IPS-20b (cell line): ENCODE measurements around the gene FAM76A.
A peak's percentile ranks its signal among the peaks of the same experiment; 100 is the strongest.
"Not testable (repeated sequence)": the region's sequence is repeated elsewhere in the genome, so short reads cannot be mapped to it uniquely, and the experiment has no call there.

ENCODE experiments used
- H3K27ac ChIP-seq: one replicate; pipeline ENCODE4 v1.5.1; 2013; ENCODE audit warnings: low read length
- H3K27me3 ChIP-seq: 2 replicates; pipeline ENCODE4 v1.6.1; 2013; ENCODE audit warnings: mild to moderate bottlenecking, low read length, inconsistent platforms; ENCODE audit not compliant: insufficient read depth
- H3K36me3 ChIP-seq: 2 replicates; pipeline ENCODE4 v1.6.1; 2013; ENCODE audit warnings: low read depth, mild to moderate bottlenecking, inconsistent platforms, low read length, moderate library complexity; ENCODE audit not compliant: insufficient read depth
- H3K4me1 ChIP-seq: 2 replicates; pipeline ENCODE4 v1.6.1; 2013; ENCODE audit warnings: mild to moderate bottlenecking, control low read depth, inconsistent platforms, low read length, moderate library complexity; ENCODE audit not compliant: insufficient read depth
- H3K4me3 ChIP-seq: 2 replicates; pipeline ENCODE4 v1.5.1; 2013; ENCODE audit warnings: mild to moderate bottlenecking, low read length, inconsistent platforms
- H3K9ac ChIP-seq: 2 replicates; pipeline ENCODE4 v1.6.1; 2013; ENCODE audit warnings: low read depth, mild to moderate bottlenecking, inconsistent platforms, low read length, moderate library complexity
- H3K9me3 ChIP-seq: 2 replicates; pipeline ENCODE4 v1.6.1; 2013; ENCODE audit warnings: mild to moderate bottlenecking, low read depth, low read length, inconsistent platforms; ENCODE audit not compliant: insufficient read depth

Gene FAM76A

GRCh38 chr1:27763358-27763757 lies 37.6 kb downstream of the FAM76A start:
- Histone ChIP-seq H3K27ac (no peak overlapping the region), H3K4me1 (no peaks in the 10 kb centered on the region), H3K9me3 (no peaks in the 10 kb centered on the region), H3K27me3 (no peaks in the 10 kb centered on the region), H3K36me3 (peaks cover 19% of the 10 kb centered on the region), H3K9ac (no peak overlapping the region), H3K4me3 (no peak overlapping the region)

GRCh38 chr1:27770293-27770830 lies 44.6 kb downstream of the FAM76A start:
- peaks cover 4% of the 10 kb centered on the region for H3K4me1 ChIP-seq
- no peak overlapping the region for H3K27ac ChIP-seq
- H3K36me3 ChIP-seq = no peaks in the 10 kb centered on the region
- no peak overlapping the region for H3K4me3 ChIP-seq
- no peaks in the 10 kb centered on the region for H3K27me3 ChIP-seq
- H3K9ac ChIP-seq = no peak overlapping the region
- H3K9me3 ChIP-seq = no peaks in the 10 kb centered on the region

GRCh38 chr1:27772036-27772931 lies 46.5 kb downstream of the FAM76A start:
- peak overlapping the region; percentile 70; the same call in 1 of the 2 replicates for H3K9ac ChIP-seq

GRCh38 chr1:27772932-27773825 lies 47.4 kb downstream of the FAM76A start, which contains the start of gene STX12:
TSS of gene STX12 (plus strand) at chr1:27773219. CDS start at chr1:27773308, 89 bp downstream.
- no peaks in the 10 kb centered on the region for H3K27me3 ChIP-seq
- peak within 1 kb of the TSS; percentile 75 for H3K9ac ChIP-seq
- no peak within 1 kb of the TSS for H3K27ac ChIP-seq
- H3K36me3 ChIP-seq = no peaks in the 10 kb centered on the region
- peak within 1 kb of the TSS; percentile 80 for H3K4me3 ChIP-seq
- H3K4me1 ChIP-seq = peaks cover 4% of the 10 kb centered on the region
- H3K9me3 ChIP-seq = no peaks in the 10 kb centered on the region

More at GRCh38 chr1:27772036-27772931, 46.5 kb downstream of the FAM76A start:
- Histone ChIP-seq H3K4me1 (peaks cover 4% of the 10 kb centered on the region), H3K4me3 (peak overlapping the region; percentile 80), H3K36me3 (no peaks in the 10 kb centered on the region), H3K27ac (no peak overlapping the region), H3K9me3 (no peaks in the 10 kb centered on the region), H3K27me3 (no peaks in the 10 kb centered on the region)

- Histone ChIP-seq H3K27me3 (no peaks in the 10 kb centered on the region), H3K4me3 (peak overlapping the region; percentile 80), H3K9ac (peak overlapping the region; percentile 75; the same call in 1 of the 2 replicates), H3K27ac (no peak overlapping the region), H3K9me3 (no peaks in the 10 kb centered on the region), H3K4me1 (peaks cover 4% of the 10 kb centered on the region), H3K36me3 (no peaks in the 10 kb centered on the region)
Observed at GRCh38 chr1:27773826-27774445, 48.2 kb downstream of the FAM76A start.

- Histone ChIP-seq H3K27ac (no peak overlapping the region), H3K36me3 (no peaks in the 10 kb centered on the region), H3K4me1 (peaks cover 4% of the 10 kb centered on the region), H3K27me3 (no peaks in the 10 kb centered on the region), H3K4me3 (no peak overlapping the region), H3K9me3 (no peaks in the 10 kb centered on the region), H3K9ac (no peak overlapping the region)
Observed at GRCh38 chr1:27774654-27775053, 48.9 kb downstream of the FAM76A start.

- not testable (repeated sequence) for H3K36me3 ChIP-seq, H3K27me3 ChIP-seq, H3K27ac ChIP-seq, H3K9ac ChIP-seq, H3K4me1 ChIP-seq, H3K9me3 ChIP-seq, H3K4me3 ChIP-seq
Observed at GRCh38 chr1:27775336-27775735, 49.6 kb downstream of the FAM76A start.

- not testable (repeated sequence) for H3K9ac ChIP-seq, H3K36me3 ChIP-seq, H3K27ac ChIP-seq, H3K27me3 ChIP-seq, H3K4me1 ChIP-seq, H3K4me3 ChIP-seq, H3K9me3 ChIP-seq
Observed at GRCh38 chr1:27776276-27776675, 50.5 kb downstream of the FAM76A start.

- H3K36me3 ChIP-seq = no peaks in the 10 kb centered on the region
- no peaks in the 10 kb centered on the region for H3K9me3 ChIP-seq
- no peak overlapping the region for H3K9ac ChIP-seq
- no peak overlapping the region for H3K27ac ChIP-seq
- peaks cover 4% of the 10 kb centered on the region for H3K4me1 ChIP-seq
- no peak overlapping the region for H3K4me3 ChIP-seq
- H3K27me3 ChIP-seq = no peaks in the 10 kb centered on the region
Observed at GRCh38 chr1:27778056-27778455, 52.3 kb downstream of the FAM76A start.

GRCh38 chr1:27779122-27779521 lies 53.4 kb downstream of the FAM76A start:
- no peak overlapping the region for H3K9ac ChIP-seq
- no peak overlapping the region for H3K27ac ChIP-seq
- no peak overlapping the region for H3K4me3 ChIP-seq
- no peaks in the 10 kb centered on the region for H3K9me3 ChIP-seq
- no peaks in the 10 kb centered on the region for H3K36me3 ChIP-seq
- H3K27me3 ChIP-seq = no peaks in the 10 kb centered on the region
- peaks cover under 1% of the 10 kb centered on the region for H3K4me1 ChIP-seq

GRCh38 chr1:27782950-27783349 lies 57.2 kb downstream of the FAM76A start:
- no peak overlapping the region for H3K9ac ChIP-seq
- H3K27ac ChIP-seq = no peak overlapping the region
- no peaks in the 10 kb centered on the region for H3K27me3 ChIP-seq
- no peaks in the 10 kb centered on the region for H3K4me1 ChIP-seq
- H3K9me3 ChIP-seq = no peaks in the 10 kb centered on the region
- H3K36me3 ChIP-seq = no peaks in the 10 kb centered on the region
- H3K4me3 ChIP-seq = no peak overlapping the region
